ENCODE data around the gene DLGAP5.

The DLGAP5 gene

DNA sequence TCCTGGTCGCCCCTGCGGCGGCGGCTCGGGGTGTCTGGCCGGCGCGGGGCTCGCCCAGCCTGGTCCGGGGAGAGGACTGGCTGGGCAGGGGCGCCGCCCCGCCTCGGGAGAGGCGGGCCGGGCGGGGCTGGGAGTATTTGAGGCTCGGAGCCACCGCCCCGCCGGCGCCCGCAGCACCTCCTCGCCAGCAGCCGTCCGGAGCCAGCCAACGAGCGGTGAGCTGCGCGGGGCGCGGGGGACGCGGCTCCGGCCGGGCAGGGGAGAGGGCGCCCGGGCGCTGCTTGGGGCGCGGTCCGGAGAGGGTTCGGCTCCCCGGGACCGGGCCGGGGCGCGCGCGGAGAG is 62.3 kb downstream of the DLGAP5 start, which contains the start of gene LGALS3:
TSS of gene LGALS3 (plus strand) at position 167 of the 342 bp plus-strand sequence. CDS start 8,122 bp downstream, outside the sequence.
- Histone ChIP-seq H3K4me3 (ENCODE audit: low read length) (peak within 1 kb of the TSS; percentile 63), H3K9me2 (replicated peaks; ENCODE audit: insufficient read depth, low read length) (no peaks in the 10 kb centered on the region), H2AFZ (ENCODE audit: low read length) (peak within 1 kb of the TSS; percentile 51), H4K20me1 (ENCODE audit: insufficient read depth, low read length) (no peaks in the 10 kb centered on the region), H3F3A (ENCODE audit: insufficient read depth, low read length) (no peaks in the 10 kb centered on the region), H3K79me2 (ENCODE audit: low read length) (no peaks in the 10 kb centered on the region), H3K4me2 (ENCODE audit: low read depth, low read length) (peak within 1 kb of the TSS; percentile 79), H3K27me3 (replicated peaks; ENCODE audit: insufficient read depth, low read length) (no peaks in the 10 kb centered on the region), H3K27ac (ENCODE audit: low read length) (no peak within 1 kb of the TSS), H3K9me3 (replicated peaks; ENCODE audit: insufficient read depth, low read length) (no peaks in the 10 kb centered on the region), H3K36me3 (replicated peaks; ENCODE audit: insufficient read depth, low read length) (no peaks in the 10 kb centered on the region), H3K4me1 (ENCODE audit: low read length) (no peaks in the 10 kb centered on the region), H3K9ac (ENCODE audit: low read length) (no peak within 1 kb of the TSS; the same call in 1 of the 2 replicates)
- DNase-seq: peak; percentile 48
- TF ChIP-seq EZH2phosphoT487 (IDR thresholded peaks at IDR 0.05; ENCODE audit: low read length): no peak
- TF ChIP-seq, protein P1, sequence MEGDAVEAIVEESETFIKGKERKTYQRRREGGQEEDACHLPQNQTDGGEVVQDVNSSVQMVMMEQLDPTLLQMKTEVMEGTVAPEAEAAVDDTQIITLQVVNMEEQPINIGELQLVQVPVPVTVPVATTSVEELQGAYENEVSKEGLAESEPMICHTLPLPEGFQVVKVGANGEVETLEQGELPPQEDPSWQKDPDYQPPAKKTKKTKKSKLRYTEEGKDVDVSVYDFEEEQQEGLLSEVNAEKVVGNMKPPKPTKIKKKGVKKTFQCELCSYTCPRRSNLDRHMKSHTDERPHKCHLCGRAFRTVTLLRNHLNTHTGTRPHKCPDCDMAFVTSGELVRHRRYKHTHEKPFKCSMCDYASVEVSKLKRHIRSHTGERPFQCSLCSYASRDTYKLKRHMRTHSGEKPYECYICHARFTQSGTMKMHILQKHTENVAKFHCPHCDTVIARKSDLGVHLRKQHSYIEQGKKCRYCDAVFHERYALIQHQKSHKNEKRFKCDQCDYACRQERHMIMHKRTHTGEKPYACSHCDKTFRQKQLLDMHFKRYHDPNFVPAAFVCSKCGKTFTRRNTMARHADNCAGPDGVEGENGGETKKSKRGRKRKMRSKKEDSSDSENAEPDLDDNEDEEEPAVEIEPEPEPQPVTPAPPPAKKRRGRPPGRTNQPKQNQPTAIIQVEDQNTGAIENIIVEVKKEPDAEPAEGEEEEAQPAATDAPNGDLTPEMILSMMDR (IDR thresholded peaks at IDR 0.05; ENCODE audit: low read length): no peak
- no peak for TF ChIP-seq EZH2 (optimal IDR thresholded peaks at IDR 0.05; ENCODE audit: low read depth, low read length)

DNA sequence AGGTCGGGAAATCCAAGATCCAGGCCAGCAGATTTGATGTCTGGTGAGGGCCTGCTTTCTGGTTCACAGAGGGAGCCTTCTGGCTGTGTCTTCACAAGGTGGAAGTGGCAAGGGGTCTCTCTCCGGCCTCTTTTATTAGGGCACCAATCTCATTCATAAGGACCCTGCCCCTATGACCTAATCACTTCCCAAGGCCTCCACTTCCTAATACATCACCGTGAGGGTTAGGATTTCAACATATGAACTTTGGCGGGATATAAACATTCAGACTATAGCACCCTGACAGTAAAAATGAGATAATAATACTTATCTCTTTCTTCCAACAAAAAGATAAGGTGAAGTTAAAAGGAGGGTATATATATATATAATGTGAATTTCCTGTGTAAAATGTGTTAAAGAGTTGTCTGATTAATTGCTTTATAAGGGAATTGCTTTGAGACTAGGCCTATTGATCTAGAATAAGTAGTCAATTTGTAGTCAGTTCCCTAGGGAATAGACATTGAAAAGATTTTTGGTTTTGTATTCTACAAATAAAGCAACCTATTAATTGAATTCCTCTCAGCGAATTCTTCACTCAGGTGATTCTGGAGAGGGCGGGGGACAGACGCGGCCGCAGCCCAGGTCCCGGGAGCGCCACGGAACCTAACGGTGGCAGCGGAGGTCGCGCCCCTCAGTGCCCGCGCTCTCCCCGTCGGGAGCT is 62.8 kb downstream of the DLGAP5 start:
- H3K4me2 ChIP-seq (ENCODE audit: low read depth, low read length): peak overlapping the region; percentile 27; the same call in 1 of the 2 replicates
- no peaks in the 10 kb centered on the region for H3K9me2 ChIP-seq (replicated peaks; ENCODE audit: insufficient read depth, low read length)
- H2AFZ ChIP-seq (ENCODE audit: low read length): 0 out of 2 replicates have a peak overlapping the region, but pooled peaks have one; percentile 38
- H4K20me1 ChIP-seq (ENCODE audit: insufficient read depth, low read length): no peaks in the 10 kb centered on the region
- TF ChIP-seq EZH2 (optimal IDR thresholded peaks at IDR 0.05; ENCODE audit: low read depth, low read length) (no peak), EZH2phosphoT487 (IDR thresholded peaks at IDR 0.05; ENCODE audit: low read length) (no peak)
- TF ChIP-seq, protein P1 (IDR thresholded peaks at IDR 0.05; ENCODE audit: low read length): no peak
- no peaks in the 10 kb centered on the region for H3K36me3 ChIP-seq (replicated peaks; ENCODE audit: insufficient read depth, low read length)
- H3K27ac ChIP-seq (ENCODE audit: low read length): no peak overlapping the region
- no peak overlapping the region for H3K9ac ChIP-seq (ENCODE audit: low read length)
- no peaks in the 10 kb centered on the region for H3K27me3 ChIP-seq (replicated peaks; ENCODE audit: insufficient read depth, low read length)
- H3F3A ChIP-seq (ENCODE audit: insufficient read depth, low read length): no peaks in the 10 kb centered on the region
- no peak for DNase-seq
- peak overlapping the region; percentile 34; the same call in 1 of the 2 replicates for H3K4me3 ChIP-seq (ENCODE audit: low read length)
- no peaks in the 10 kb centered on the region for H3K79me2 ChIP-seq (ENCODE audit: low read length)
- H3K9me3 ChIP-seq (replicated peaks; ENCODE audit: insufficient read depth, low read length): no peaks in the 10 kb centered on the region
- no peaks in the 10 kb centered on the region for H3K4me1 ChIP-seq (ENCODE audit: low read length)

DNA sequence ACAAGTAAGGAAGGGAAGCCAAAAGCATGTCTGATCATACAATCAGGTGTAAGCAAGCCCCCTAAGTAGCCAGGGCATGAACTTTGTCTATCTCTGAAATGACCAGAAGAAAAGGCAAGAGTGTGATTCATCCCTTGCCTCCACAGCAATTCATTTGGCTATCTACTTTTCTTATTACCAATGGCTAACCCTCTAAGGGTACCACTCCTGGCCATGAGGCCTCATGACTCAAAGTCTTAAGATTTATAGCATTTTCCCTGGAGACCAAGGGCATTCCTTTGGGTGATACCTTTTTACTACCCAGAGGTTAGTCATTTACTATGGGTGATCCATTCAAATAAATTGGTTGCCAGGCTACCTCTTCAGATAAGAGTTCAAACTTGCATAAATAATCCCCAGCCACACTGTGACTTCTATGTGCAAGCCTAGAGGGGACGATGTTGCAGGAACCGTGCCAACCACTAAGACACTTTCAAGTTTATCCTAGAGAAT is 63.9 kb downstream of the DLGAP5 start:
- Histone ChIP-seq H3K9me3 (replicated peaks; ENCODE audit: insufficient read depth, low read length) (no peaks in the 10 kb centered on the region), H4K20me1 (ENCODE audit: insufficient read depth, low read length) (no peaks in the 10 kb centered on the region), H3K9ac (ENCODE audit: low read length) (no peak overlapping the region), H3K79me2 (ENCODE audit: low read length) (no peaks in the 10 kb centered on the region), H3K36me3 (replicated peaks; ENCODE audit: insufficient read depth, low read length) (no peaks in the 10 kb centered on the region), H3K4me2 (ENCODE audit: low read depth, low read length) (no peak overlapping the region), H3K4me3 (ENCODE audit: low read length) (no peak overlapping the region), H3K9me2 (replicated peaks; ENCODE audit: insufficient read depth, low read length) (no peaks in the 10 kb centered on the region), H2AFZ (ENCODE audit: low read length) (no peak overlapping the region), H3K27ac (ENCODE audit: low read length) (no peak overlapping the region), H3K4me1 (ENCODE audit: low read length) (no peaks in the 10 kb centered on the region), H3F3A (ENCODE audit: insufficient read depth, low read length) (no peaks in the 10 kb centered on the region), H3K27me3 (replicated peaks; ENCODE audit: insufficient read depth, low read length) (no peaks in the 10 kb centered on the region)
- DNase-seq: no peak
- TF ChIP-seq EZH2 (optimal IDR thresholded peaks at IDR 0.05; ENCODE audit: low read depth, low read length): no peak

DNA sequence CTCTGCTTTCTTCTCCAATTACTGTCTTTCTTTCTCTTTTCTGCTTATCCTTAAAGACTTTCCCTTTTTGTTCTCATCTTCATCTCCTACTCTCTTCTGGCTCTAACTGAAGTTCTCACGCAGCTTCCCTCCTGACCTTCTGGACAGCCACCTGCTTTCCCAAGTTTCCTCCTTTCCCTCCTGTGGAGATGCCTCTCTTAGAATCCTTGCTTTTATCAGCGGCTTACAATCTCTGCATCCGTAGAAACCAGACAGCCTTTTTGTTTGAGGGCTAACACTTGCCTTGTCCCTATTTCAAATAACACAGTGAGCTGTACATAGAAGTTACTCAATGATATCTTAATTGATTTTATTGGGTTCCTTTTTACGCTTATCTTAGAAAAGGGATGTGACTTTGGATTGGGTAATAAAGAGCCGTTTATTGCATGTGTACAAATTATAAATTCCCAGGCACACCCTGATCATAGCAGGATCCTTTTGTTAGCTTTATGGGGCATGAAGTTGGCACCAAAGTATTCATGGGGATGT is 64.4 kb downstream of the DLGAP5 start:
- Histone ChIP-seq H3K9me2 (replicated peaks; ENCODE audit: insufficient read depth, low read length) (no peaks in the 10 kb centered on the region), H3K9ac (ENCODE audit: low read length) (no peak overlapping the region), H4K20me1 (ENCODE audit: insufficient read depth, low read length) (no peaks in the 10 kb centered on the region), H3K9me3 (replicated peaks; ENCODE audit: insufficient read depth, low read length) (no peaks in the 10 kb centered on the region), H3K4me3 (ENCODE audit: low read length) (no peak overlapping the region), H3K4me1 (ENCODE audit: low read length) (no peaks in the 10 kb centered on the region), H3K4me2 (ENCODE audit: low read depth, low read length) (no peak overlapping the region), H3K27me3 (replicated peaks; ENCODE audit: insufficient read depth, low read length) (no peaks in the 10 kb centered on the region), H3K27ac (ENCODE audit: low read length) (no peak overlapping the region), H3K79me2 (ENCODE audit: low read length) (no peaks in the 10 kb centered on the region), H3K36me3 (replicated peaks; ENCODE audit: insufficient read depth, low read length) (no peaks in the 10 kb centered on the region), H3F3A (ENCODE audit: insufficient read depth, low read length) (no peaks in the 10 kb centered on the region), H2AFZ (ENCODE audit: low read length) (no peak overlapping the region)
- no peak for DNase-seq
- TF ChIP-seq, protein P1 (IDR thresholded peaks at IDR 0.05; ENCODE audit: low read length): no peak
- no peak for TF ChIP-seq EZH2phosphoT487 (IDR thresholded peaks at IDR 0.05; ENCODE audit: low read length)
